HG02981 (cell line): ENCODE measurements around the gene USP53.
"Not testable (repeated sequence)": the region's sequence is repeated elsewhere in the genome, so short reads cannot be mapped to it uniquely, and the experiment has no call there.

Source experiments
- ATAC-seq: cut with Tn5 transposase; IDR thresholded peaks from one replicate; pipeline ENCODE4 v1.9.1; 2021; ENCODE audit warnings: mild to moderate bottlenecking, moderate library complexity; ENCODE audit not compliant: unreplicated experiment

The USP53 gene

DNA sequence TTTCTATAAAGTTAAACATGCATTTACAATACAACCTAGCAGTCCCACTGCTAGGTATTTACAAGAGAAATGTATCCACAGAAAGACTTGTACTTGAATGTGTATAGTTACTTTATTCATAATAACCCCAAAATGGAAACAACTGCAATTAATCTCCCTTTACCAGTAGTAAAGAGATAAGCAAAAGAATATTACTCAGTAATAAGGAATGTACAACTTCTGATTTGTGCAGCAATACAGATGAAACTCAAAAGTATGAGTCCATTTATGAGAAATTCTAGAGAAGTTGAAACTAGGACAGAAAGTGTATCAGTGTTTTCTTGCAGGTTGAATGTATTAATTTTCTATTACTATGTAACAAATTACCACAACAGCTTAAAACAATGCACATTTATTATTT, 15.2 kb downstream of the USP53 start:
- no peak for ATAC-seq

DNA sequence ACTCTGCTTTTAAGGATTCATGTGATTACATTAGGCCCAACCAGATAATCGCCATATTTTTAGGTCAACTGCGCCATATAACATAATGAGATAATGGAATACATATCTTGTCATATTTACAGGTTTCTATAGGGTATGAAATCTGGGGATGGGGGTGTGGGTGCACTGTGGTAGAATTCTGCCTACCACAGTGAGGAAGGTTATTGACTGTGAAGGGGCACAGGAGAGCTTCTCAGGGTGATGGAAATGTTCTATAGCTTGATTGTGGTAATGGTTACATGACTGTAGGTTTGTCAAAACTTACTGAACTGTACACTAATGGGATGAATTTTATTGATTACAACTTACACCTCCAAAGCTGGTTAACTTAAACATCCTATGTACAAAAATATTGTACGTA, 15.9 kb downstream of the USP53 start:
- no peak for ATAC-seq

DNA sequence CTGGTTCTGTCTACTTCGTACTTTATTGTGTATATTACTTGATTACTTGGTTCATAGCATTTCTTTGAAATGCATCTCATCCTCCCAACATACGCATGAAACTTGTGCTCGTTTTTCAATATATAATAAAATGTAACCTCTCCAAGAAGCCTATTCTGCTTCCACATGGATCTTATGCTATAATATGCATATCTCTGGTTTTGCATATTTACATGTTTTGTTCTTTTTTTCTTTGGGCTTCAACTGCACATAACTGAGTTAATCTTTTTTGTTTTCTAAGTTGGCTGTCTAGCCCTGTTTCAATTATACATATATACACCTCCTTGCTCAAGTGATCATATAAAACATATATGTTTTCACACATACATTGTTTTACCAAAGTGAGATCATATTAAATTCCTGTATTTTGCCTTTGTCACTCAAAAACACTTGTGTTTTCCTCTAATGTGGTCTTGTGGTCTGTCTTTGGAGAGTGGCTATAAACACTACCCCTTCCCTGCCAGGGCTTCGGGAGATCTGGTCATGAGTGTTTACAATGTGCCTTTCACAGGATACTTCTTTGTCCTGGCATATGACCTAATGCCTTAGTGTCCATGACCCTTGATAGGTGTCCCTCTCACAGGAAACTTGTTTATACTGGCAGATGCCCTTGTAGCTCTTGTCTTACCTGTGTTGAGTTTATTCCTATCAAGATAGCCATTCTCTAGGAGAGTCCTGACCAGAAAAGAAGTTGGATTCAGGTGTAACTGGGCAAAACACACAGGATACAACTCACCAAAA, 17.6 kb downstream of the USP53 start:
- no peak for ATAC-seq

DNA sequence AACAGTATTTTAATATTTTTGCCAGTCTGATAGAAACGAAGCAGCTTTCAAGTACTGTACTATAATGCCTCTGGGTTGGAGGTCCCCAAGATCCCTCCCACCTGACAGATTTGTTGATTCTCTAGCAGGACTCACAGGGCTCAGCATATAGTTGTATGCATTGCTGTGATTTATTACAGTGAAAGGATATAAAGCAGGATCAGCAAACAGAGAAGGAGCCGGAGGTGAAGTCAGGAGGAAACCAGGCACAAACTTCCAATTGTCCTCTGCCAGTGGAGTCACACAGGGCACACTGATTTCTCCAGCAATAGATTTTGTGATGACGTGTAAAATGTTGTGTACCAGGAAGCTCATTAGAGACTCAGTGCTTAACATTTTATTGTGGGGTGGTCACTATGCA, 19.0 kb downstream of the USP53 start:
- no peak for ATAC-seq

DNA sequence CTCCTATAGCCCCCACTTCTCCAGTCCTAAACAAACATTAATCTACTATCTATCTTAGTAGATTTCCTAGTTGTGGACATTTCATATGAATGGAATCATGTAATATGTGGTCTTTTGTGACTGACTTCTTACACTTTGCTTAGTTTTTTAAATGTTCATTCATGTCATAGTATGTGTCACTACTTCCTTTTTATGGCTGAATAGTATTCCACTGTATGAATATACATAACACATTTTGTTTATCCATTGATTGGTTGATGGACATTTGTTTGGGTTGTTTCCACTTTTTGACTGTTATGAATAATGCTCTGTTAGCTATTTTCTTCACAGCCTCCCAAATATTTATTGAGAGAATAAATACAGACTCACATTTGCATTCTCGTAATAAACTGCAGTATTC, 19.8 kb downstream of the USP53 start:
- no peak for ATAC-seq

DNA sequence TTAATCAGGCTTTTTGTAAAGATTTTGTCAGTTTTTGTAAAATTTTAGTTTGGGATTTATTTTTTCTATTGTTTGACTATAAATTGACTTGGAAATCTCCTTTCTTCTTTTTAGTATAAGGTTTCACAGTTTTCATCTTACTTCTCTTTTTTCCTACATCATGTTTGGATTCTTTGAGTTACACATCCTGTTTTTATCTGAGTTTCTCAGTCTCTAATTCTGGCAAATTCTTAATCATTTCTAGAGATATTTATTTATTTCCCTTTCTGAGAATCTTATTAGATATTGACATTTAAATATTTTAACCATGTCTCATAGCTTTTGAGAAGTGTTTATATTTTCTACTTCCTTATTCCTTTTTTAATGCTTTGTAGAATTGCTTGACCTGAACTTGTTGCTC, 20.7 kb downstream of the USP53 start:
- no peak for ATAC-seq

DNA sequence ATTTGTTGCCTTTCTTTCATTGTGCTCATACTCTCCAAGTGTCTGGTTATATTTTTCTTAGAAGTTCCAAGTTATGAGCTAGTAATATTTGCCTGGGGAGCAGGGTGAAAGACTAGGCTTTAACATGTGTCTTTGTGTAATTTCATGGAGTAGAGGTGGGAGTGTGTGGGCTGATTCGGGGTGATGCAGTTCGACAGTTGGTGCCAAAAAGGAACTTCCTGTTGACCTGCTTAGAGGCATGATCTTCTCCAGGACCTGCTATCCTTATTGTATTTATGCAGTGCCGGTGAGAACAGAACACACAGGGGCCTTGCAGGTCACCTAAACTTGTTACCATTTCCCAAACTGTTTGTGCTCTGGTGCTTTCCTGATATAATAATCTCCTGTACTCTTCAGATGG, 21.2 kb downstream of the USP53 start:
- no peak for ATAC-seq

DNA sequence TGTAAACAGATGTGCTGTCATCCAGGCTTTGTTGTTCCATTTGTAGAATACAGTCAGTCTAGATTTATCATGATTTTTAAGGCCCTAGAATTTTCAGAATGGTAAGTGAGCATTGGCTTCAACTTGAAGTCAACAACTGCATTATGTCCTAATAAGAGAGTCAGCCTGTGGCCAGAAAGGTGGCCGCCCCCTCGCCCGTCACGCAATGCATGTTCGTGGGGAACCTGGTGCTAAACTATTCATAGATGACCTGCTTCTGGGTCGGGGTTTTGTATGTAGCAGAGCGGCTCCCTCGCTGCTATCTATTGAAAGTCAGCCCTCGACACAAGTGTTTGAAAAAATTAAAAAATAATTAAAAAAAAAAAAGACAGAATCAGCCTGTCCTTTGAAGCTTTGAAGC, 24.7 kb downstream of the USP53 start:
- no peak for ATAC-seq

DNA sequence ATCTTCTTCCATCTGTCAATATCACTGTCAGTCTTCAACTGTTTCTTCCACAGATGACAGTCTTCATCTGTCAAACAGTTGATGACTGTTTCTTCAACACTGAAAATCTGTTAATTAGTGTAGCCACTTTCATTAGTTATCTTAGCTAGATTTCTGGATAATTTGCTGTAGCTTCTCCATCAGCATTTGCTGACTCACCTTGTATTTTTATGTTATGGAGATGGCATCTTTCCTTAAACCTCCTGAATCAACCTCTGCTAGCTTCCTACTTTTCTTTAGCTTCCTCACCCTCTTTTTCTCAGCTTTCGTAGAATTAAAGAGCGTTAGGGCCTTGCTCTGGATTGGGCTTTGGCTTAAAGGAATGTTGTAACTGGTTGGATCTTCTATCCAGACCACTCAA, 25.1 kb downstream of the USP53 start:
- no peak for ATAC-seq

DNA sequence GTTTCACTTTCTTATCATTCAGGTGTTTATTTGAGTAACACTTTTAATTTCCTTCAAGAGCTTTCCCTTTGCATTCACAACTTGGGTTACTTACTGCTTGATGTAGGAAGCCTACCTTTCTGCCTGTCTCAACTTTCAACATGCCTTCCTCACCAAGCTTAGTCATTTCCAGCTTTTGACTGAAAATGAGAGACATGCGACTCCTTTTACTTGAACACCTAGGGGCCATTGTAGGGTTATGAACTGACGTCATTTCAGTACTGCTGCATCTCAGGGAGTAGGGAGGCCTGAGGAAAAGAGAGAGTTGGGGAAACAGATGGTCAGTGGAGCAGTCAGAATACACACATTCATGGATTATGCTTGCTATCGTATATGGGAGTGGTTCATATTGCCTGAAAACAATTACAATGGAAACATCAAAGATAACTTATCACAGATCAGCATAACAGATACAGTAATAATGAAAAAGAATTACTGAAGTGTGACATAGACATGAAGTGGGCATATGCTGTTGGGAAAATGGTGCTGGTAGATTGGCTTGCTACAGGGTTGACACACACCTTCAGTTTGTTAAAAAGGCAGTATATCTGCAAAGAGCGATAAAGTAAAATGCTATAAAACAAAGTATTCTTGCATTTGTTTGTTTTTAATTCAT, 25.7 kb downstream of the USP53 start:
- peak; percentile 99 for ATAC-seq

DNA sequence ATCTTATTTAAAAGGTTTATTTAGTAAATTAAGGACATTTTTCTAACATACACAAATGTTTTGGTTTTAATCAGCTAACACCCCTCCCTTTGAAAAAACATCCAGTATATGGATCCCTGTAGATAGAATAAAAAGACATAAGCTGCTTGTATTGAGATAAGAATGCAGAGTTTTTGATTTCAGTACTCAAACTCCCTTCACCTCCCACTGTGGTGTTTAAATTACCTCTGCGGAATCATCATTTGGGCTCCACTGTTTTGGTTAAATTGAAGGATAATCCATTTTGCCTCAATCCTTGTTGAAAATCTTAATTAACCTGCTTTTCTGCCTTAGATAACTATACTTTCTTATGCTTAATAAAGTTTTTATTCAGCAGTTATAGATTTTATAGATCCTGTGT, 27.6 kb downstream of the USP53 start:
- ATAC-seq = no peak

DNA sequence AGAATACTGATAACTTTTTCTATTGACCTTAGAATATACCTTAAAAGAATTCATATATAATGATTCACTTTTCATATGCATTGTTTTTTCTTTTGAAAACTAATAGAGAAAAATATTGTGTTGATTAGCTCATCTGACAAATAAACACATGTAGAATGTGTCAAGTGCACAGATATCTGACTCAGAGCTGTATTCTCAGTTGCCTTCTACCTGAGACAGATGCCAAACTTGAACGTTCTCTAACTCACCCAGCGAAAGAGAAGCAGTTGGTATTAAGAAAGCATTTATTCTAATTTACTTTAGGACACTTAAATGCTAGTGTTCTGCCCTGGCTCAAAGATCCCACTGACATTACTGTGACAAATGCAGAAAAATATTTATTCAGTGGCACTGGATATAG, 28.1 kb downstream of the USP53 start:
- ATAC-seq = no peak

DNA sequence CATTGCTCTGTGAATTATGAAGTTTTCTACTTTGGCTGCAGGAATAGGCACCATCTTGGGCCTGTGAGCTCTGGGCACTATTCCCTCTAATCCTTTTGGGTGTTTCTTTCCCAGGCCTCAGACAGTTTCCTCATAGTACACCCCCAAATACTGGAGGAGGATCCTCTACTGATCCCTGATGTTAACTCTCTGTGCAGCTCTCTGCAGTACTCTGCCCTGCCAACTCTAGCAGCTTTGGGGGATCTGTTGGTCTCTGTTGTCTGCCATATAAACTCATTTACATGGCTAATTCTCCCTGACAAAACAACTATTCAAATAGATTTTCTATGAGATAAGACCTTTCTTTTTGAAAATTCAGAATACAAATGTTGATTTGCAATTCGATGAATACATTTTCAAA, 29.9 kb downstream of the USP53 start:
- ATAC-seq = no peak

DNA sequence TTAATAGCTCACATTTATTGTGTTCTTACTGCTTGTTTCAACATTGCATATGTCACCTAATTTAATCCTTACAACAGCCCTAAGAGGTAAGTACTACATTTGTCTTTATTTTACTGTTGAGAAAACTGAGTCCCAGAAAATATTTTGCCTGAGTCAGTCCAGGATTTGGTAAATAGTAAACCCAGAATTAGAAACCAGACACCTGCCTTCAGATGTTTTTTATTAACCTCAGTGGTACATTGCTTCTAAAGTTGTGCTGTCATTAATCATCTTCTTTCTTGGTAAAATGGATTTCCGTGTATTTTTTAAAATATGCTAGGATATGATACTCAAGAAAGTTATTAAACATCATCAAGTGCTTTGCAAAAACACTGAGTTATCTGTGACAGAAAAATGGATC, 31.4 kb downstream of the USP53 start:
- no peak for ATAC-seq

DNA sequence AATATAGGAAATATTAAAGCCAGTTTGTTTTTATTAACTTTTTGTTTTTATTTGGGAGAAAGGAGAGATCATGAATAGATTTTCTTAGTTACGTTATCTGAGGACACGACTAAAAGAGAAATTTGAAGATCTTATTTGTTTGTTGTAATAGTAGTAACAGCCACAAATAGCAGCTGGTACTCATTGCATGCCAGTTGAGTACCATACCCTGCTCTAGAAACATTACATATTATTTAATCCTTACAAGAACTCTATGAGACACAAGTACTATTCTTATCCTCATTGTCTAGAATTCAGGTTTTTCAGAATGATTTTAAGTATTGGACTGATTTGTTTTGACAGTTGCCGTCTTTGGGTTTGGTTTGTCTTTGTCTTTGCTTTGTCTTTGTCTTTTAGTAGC, 31.8 kb downstream of the USP53 start:
- no peak for ATAC-seq

DNA sequence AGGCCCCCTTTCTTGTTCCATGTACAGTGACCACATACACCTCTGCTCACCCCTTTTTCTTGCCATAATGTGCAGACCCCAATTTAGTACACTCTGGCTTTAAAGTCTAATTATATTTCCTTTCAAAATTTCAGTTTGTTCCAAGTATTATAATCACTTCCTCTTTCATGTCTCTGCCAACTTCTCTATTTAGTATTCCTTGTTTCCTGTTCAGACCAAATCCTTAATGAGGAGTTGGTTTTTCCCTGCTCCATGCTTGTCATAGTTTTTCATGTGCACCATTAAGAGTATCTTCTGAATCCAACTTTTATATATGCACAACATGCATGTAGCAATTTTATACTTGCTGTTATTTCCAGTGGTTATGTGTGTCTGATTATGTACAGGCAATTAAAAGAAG, 32.3 kb downstream of the USP53 start:
- no peak for ATAC-seq

DNA sequence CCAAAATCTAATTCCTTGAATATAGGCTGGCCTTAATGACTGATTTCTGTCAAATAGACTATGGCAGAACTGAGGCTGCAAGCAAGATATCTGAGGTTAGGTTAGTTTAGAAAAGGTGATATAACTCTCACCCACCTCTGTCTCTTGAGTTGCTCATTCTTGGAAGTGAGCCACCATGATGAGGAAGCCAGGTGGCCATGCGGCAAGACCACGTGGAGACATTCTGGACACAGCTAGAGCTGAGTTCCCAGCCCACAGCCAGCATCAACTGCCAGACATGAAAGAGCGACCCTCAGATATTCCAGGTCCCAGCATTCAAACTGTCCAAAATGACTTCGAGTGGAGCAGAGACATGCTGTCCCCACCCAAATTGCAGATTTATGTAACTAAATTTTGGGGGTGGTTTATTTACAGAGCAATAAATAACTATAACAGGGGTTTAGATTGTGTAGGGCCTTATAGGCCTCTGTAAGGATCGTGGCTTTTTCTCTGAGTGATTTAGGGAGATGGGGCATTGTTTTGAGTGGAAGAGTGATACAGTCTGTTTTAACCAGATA, 33.7 kb downstream of the USP53 start:
- ATAC-seq = no peak

DNA sequence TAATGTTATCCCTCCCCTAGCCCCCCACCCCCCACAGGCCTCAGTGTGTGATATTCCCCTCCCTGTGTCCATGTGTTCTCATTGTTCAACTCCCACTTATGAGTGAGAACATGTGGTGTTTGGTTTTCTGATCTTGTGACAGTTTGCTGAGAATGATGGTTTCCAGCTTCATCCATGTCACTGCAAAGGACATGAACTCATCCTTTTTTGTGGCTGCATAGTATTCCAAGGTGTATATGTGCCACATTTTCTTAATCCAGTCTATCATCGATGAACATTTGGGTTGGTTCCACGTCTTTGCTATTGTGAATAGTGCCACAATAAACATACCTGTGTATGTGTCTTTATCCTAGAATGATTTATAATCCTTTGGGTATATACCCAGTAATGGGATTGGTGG, 38.5 kb downstream of the USP53 start:
- ATAC-seq = not testable (repeated sequence)

DNA sequence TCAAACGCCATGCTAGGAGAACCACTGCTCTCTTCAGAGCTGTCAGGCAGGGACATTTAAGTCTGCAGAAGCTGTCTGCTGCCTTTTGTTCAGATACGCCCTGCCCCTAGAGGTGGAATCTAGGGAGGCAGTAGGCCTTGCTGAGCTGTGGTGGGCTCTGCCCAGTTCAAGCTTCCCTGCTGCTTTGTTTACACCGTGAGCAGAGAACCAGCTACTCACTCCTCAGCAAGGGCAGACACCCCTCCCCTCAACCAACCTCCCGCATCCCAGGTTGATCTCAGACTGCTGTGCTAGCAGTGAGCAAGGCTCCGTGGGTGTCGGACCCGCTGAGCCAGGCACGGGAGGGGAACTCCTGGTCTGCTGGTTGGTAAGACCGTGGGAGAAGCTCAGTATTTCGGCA, 42.7 kb downstream of the USP53 start:
- ATAC-seq = not testable (repeated sequence)

DNA sequence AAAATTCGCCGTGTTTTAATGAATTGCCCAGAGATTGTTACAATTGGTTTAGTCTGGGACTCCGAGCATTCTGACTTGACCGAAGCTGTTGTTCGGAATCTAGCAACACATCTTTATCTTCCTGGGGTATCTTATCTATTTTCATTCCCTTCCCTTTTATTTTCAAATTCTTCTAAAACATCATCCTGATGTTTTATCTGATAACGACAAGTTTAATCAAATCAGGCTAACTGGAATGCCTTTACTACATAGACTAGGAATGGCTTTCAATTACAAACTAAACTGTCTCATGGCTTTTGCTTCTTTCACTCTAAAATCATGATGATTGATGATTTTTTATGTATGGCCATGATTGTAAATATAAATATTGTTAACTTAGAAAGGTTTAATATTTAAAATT, 48.0 kb downstream of the USP53 start:
- no peak for ATAC-seq

DNA sequence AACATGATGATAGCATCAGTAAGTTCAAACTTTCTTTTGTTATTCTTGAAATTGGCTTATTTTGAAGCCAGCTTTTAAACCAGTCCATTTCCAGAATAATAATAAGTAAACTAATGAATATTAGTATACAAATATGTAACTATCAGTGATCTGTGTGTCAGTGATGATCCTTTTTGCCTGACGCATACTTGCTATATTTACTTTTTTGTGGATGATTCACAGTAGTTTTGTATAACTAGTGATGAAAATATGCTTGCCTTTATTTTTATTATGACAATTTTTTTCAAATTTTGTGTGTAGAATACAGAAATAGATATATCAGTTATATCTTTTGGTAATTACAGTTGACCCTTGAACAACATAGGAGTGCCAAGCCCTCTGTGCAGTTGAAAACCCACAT, 49.5 kb downstream of the USP53 start:
- no peak for ATAC-seq

DNA sequence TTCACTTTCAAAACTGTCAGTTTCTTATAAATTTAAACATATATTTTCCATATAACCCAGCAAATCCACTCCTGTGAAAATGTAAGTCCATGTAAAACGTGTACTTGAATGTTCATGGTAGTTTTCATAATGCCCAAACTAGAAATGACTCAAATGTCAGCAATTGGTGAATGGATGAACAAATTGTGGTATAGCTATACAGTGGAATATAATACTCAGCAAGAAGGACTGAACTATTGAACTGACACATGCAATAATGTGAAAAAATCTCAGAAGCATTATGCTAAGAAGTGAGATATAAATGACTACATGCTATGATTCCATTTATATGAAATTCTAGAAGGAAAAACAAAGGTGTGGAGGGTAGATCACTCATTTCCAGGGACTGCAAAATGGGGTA, 52.2 kb downstream of the USP53 start:
- ATAC-seq = no peak

DNA sequence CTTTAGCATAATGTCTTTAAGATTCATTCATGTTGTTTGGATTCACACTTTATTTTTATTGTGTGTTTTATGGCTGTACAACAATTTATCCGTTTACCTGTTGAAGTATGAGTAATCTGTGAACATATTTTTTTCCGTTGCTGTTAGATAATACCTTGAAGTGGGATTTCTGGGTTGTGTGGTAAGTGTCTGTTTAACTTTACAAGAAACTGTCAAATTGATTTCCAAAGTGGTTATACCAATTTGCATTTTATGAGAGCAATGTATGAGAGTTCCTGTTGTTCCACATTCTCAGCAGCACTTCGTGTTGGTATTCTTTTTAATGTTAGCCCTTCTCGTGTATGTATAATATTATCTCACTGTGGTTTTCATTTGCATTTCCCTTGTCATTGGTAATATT, 53.6 kb downstream of the USP53 start:
- ATAC-seq = no peak
